Keratinocyte (primary cell): ENCODE data around the gene PHLPP1.

Experiments
- EZH2 ChIP-seq: IDR thresholded peaks from one replicate; pipeline ENCODE4 v1.6.1; 2012; ENCODE audit warnings: inconsistent platforms, mild to moderate bottlenecking, low read length, moderate library complexity
- TF ChIP-seq, protein P1 (sequence below), 3 experiments: IDR thresholded peaks in 1 of 3; conservative IDR thresholded peaks in 1 of 3; optimal IDR thresholded peaks in 1 of 3; 2 replicates in 2 of 3; 3 replicates in 1 of 3; pipeline versions ENCODE3 to v1.5.1; 2011; ENCODE audit warnings: low read length in 3 of 3, mild to moderate bottlenecking in 3 of 3, moderate library complexity in 2 of 3, control low read depth in 1 of 3, inconsistent platforms in 1 of 3; ENCODE audit not compliant: insufficient read depth in 2 of 3; ENCODE audit errors: extremely low read depth in 1 of 3

DNA sequence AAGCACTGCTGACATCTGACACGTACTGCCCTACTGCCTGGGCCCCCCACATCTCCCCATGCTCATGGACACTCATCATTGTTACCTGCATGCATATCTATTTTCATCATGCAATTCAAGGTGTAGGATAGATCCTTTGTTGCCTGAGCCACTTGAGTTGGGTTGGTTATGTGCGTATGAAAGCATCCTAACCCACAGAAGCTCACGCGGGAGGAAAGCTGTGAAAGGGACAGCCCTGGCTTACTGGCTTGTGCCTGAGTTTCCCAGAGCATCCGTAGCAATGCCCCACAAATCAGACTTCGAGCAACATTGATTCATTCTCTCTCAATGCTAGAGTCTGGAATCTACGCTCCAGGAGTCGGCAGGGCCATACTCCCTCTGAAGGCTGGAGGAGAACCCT is 285.5 kb downstream of the PHLPP1 start:
- TF ChIP-seq, protein P1, sequence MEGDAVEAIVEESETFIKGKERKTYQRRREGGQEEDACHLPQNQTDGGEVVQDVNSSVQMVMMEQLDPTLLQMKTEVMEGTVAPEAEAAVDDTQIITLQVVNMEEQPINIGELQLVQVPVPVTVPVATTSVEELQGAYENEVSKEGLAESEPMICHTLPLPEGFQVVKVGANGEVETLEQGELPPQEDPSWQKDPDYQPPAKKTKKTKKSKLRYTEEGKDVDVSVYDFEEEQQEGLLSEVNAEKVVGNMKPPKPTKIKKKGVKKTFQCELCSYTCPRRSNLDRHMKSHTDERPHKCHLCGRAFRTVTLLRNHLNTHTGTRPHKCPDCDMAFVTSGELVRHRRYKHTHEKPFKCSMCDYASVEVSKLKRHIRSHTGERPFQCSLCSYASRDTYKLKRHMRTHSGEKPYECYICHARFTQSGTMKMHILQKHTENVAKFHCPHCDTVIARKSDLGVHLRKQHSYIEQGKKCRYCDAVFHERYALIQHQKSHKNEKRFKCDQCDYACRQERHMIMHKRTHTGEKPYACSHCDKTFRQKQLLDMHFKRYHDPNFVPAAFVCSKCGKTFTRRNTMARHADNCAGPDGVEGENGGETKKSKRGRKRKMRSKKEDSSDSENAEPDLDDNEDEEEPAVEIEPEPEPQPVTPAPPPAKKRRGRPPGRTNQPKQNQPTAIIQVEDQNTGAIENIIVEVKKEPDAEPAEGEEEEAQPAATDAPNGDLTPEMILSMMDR (optimal IDR thresholded peaks at IDR 0.05 in 1 of 3, IDR thresholded peaks at IDR 0.05 in 1 of 3, conservative IDR thresholded peaks at IDR 0.05 in 1 of 3; ENCODE audit: extremely low read depth in 1 of 3, insufficient read depth in 2 of 3, low read length in 3 of 3), result no peak
- TF ChIP-seq EZH2, result no peak
